T-helper 2 cell treated with Interferon-gamma antibody and Interleukin-4, amounts not matched to agents 100 ng/mL and 5 ng/mL, for 36 hours (primary cell): ENCODE results near the gene RPE65. TPM values are rescaled to one million over a fixed set of nuclear protein-coding genes. Genes with fewer than 3 reads are reported as not detected.

Source experiments
- total RNA-seq: library from RNA; stranded (reverse); gene quantifications from 2 replicates; pipeline ENCODE4 v1.2.3, GENCODE V29; 2022

RPE65 gene
- total RNA-seq, 1 donor from 2014 or later, result not detected

Other genes starting within 250 kb of the RPE65 start
- not detected in 2 replicates for gene WLS, start 217.4 kb downstream of the RPE65 start, total RNA-seq
- 24.2 and 24.5 TPM in 2 replicates for gene DEPDC1, start 47.1 kb upstream of the RPE65 start, total RNA-seq